ENCODE data around the gene NOP14.

GRCh38 chr4:2937146-2937857, 25.9 kb downstream of the NOP14 start:
- TF ChIP-seq POLR2A (IDR thresholded peaks at IDR 0.05) = no peak
- no peak for TF ChIP-seq CTCF (IDR thresholded peaks at IDR 0.05)
